Stimulated activated CD4-positive, alpha-beta T cell treated with anti-CD3 and anti-CD28 coated beads, Interleukin-1b, Interleukin-23, amount 100 ng/mL, for 48 hours (primary cell): ENCODE results near the gene MRTFA.

ENCODE experiments used
- DNase-seq: peaks from one replicate; pipeline ENCODE4 v3.0.0-alpha.2; 2020

The MRTFA gene

DNA sequence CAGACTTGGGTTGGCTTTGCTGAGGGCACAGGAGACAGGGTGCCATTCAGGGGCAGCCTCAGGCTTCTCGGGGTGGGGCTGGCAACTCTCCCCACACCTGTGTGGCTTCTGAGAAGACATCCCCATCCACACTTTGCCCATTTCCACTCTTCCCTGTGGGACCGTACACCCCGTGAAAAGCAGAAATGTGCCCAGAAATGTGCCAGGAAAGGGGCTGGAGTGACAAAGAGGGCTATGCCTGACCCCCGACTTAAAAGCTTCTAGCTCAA is 215.5 kb downstream of the MRTFA start:
- no peak for DNase-seq

DNA sequence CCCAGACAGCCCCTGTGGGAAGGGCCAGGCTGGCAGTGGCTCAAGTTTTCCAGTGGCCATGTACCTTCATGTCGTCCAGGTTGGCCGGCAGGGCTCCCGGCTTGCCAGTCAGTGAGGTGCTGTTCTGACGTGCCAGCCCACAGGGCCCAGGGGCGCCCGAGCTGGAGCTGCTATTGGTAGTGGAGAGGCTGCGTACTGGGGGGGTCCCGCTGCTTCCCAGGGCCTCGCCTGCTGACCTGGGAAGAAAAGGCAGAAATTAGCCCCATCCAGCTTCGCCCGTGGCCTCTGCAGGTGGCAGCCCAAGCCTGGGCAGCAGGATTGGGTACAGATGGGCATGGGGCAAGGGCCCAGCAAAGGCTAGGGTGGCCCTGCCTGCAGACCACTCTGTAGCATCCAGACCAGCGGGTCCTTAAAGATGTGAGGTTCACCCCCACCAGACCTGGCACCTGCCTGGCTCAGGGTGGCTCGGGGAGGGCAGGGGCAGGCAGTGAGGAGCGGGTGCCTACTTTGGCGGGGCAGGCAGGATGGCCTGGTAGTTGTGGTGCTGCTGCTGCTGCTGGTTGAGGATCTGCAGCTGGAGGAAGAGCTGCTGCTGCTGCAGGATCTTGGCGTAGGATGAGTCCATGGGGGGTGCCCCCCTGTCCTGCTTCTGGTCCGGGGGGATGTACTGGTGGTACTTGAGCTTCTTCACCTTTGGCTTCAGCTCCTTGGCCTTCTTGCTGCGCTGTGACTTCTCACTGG is 216.0 kb downstream of the MRTFA start:
- DNase-seq, result no peak

DNA sequence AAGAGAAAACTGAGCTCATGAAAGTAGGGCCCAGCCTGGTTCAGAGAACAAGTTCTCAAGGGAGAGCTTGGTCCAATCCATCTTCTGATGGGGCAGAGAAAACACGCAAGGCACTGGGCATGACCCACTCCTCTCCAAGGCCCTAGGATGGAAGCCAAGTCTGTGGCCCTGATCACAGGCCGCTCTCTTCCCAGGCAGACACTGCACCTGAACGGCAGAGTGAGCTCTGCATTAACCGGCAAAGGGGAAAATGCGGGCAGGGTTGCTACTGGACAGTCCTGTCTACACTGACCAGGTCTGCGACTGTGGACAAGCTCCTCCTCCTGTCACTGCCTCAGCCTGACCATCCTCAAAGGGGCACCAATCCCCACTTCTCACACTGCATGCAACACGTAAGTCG is 216.8 kb downstream of the MRTFA start:
- DNase-seq, result no peak

DNA sequence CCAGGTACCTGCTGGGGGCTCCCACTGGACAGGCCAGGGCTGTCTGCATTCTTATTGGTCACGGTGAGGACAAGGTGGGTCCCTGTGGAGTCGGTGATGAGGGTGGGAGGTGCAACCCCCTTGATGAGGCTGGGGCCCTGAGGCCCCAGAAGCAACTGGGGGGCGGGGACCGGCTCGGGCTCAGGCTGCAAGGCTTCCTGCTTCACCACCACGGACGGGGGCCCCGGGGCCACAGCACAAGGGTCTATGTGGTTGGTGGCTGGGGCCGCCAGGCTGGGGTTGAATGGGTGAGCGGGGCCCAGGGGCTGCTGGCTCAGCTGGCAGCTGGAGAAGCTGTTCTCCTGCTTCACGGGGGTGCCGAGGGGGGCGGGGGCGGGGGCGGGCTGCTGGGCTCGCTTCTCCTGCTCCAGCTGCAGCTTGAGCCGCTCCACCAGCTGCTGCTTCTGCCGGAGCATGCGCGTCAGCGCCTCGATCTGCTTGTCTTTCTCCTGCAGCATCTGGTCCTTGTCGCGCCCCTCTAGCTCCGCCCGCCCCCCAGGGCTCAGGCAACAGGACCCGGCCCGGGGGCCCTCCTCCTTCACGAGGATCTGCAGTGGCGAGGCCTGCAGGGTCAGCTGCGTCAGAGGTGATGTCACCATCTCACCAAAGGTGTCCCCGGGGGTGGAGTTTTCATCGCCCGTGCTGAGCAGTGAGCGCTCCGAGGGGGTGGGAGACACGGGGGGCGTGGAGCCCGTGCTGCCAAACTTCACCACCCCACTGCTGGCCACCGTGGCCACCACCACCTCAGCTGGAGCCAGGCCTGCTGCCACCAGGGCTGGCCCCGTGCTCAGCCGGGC is 217.9 kb downstream of the MRTFA start:
- no peak for DNase-seq

DNA sequence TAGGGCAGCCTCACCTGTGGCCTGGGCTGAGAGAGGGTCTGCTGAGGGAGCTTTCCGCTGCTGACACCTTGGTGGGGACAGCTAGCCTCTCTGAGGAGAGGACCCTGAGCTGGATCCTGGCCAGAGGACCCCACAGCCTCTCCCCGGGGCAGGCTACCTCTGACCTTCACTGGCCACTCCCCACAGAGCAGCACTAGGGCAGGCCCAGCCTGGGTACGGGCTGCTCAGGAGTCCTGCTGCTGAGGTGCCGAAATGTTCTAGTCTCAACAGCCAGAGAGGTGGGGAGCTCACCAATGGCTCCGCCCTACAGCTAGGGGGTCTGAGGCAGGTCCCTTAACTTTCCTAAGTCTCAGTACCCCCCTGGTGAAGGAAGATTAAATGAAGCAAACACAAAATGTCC is 218.6 kb downstream of the MRTFA start:
- DNase-seq, result no peak

DNA sequence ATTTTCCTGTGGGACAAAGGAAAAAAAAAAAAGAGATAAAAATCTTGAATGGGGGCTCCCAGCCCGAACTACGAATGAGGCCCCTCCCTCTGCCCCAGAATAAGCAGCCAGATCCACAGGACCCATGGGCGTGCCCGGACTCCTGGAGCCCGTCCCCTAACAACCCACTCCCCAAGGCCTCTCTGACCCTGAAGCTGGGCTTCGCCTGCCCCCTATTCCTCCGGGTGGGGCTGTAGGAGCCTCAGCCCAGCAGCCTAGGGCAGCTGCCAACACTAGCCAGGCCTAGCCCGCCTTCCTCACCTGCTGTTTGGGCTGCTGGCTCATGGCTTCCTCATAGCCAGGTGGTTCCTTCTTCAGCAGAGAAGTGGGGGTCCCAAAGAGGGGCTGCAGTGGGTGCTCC is 219.5 kb downstream of the MRTFA start:
- no peak for DNase-seq

DNA sequence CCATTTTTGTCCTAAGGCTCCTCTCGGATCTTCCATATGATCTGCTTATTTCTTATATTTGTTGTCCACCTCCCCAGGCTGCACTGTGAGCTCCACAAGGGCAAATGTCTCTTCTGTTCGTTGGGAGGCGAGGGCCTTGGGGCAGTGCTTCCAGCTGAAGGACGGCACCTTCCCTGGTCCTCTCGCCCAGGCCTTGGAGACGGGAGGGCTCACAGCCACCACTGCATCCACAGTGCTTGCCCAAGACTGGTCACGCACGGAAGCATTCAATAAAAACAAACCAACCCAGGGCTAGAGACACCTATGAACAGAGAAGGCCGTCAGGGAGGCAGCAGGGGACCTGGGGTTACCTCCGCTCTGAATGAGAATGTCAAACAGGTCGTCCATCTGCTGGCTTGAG is 219.9 kb downstream of the MRTFA start:
- no peak for DNase-seq

DNA sequence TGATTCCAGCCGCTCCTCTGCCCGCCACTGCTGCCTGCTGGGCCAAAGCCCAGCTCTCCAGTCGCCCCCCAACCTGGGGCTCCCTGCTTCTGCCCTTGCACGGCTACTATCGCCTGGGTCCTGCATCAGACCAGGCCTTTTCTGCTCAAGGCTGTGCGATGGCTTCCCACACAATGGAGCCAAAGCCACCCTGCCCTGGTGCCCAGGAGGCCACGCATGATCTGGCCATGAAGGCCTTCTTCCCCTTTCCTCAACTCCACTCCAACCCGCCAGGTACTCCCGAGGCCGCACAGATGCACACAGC is 220.3 kb downstream of the MRTFA start:
- DNase-seq, result no peak

DNA sequence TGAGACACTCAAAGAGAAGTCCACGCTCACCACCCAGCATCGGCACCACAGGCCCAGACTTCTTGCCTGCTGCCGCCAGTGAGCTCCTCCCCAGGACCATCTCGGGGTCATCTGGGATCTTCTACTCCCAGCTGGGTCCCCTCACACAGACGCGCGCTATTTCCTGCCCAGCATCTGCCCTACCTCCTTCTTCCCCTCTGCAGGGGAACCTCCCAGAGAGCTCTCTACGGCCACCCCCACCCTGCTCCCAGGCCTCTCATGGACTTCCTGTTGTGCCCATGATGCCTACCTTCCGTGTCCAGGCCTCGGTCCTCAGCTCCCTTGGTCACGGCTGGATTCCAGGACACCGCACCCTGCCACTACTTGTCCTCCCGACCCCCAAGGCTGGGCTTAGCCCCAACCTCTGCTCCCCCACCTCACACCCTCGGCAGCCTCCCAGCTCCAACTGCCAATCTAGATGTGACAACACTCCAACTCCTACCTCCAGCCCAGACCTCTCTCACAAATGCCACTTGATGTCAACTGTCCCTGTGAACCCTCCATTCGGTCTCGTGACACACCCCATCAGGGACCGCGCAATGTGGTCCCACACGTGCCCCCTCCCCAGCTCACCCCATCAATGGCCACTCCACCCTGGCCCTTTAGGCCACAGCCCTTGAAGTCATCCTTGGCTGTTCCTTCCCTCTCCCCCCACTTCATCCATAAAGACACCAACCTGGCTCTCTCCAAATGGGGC is 220.8 kb downstream of the MRTFA start:
- no peak for DNase-seq

DNA sequence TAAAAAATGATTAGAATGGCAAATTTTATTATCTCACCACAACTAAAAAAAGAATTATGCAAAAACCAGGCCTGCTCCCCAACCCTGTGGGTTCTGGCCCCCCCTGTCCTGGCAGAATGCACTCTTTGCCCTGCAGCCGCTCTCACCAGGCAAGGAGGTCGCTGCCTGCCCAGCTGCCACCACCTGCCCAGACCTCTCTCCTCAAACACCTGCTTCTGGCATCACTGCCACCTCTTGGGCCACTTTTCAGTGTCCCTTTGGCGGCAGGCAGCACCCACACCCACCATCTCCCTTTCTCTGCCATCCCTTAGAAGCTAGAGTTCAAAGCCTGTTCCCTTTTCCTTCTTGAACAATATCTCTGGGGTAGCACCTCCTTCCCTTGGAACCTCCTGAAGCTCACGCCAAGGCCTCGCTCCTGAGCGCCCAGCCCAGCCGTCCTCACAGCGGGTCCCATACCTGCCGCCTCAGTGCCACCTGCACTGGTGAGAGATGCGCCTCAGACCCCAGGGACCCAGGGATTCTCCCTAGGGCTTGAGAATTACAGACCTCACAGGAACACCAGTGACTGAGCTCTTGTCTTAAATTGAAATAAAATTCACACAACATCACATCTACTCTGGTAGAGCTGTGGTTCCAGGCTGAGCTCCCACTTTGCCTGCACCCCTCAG is 221.5 kb downstream of the MRTFA start:
- DNase-seq, result no peak

DNA sequence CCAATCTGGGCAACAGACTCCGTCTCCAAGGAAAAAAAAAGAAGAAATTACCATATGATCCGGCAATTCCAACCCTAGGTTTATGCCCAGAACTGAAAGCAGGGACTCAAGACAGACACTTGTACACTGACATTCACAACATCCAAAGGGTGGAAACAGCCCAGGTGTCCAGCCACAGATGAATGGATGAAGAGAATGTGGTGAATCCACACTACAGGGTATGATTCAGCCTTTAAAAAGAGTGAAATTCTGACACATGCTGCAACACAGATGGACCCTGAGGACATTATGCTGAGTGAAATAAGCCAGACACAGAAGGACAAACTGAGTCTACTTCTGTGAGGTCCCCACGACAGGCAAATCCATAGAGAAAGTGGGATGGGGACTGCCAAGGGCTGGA is 222.2 kb downstream of the MRTFA start:
- no peak for DNase-seq

DNA sequence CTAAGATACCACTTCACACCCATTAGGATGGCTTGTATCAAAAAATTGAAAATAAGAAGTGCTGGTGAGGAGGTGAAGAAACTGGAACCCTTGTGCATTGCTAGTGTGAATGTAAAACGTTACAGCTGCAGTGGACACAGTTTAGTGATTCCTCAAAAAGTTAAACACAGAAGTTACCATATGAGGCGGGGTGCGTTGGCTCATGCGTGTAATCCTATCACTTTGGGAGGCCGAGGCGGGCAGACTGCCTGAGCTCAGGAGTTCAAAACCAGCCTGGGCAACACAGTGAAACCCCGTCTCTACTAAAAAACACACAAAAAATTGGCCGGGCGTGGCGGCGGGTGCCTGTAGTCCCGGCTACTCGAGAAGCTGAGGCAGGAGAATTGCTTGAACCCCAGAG is 222.6 kb downstream of the MRTFA start:
- no peak for DNase-seq

DNA sequence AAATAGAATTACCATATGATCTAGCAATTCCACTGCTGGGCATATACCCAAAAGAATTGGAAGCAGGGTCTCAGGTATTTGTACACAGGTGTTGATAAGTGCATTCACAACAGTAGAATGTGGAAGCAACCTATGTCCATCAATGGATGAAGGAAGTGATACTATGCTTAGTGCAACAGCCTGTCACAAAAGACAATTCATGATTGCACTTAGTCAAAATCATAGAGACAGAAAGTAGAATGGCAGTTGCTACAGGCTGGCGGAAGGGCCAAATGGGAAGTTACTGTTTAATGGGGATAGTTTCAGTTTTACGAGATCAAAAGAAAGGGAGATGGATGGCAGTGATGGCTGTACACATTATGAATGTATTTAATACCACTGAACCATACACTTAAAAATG is 224.1 kb downstream of the MRTFA start:
- DNase-seq, result no peak

DNA sequence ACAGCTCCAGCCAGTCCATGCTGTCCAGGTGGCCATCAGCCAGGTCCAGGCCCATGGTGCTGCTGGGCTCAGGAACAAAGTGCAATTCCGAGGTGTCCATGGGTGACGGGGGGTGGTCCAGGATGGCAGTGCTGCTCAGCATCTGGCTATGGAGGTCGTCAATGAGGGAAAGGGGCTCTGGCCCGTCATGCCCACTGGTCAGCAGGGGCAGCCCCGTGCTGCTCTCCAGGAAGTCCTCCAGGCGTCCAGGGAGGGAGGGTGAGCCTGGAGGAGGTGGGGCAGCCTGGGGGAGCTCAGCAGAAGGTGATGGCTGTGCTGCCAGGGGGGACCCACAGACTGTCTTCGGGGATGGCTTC is 225.0 kb downstream of the MRTFA start:
- no peak for DNase-seq

DNA sequence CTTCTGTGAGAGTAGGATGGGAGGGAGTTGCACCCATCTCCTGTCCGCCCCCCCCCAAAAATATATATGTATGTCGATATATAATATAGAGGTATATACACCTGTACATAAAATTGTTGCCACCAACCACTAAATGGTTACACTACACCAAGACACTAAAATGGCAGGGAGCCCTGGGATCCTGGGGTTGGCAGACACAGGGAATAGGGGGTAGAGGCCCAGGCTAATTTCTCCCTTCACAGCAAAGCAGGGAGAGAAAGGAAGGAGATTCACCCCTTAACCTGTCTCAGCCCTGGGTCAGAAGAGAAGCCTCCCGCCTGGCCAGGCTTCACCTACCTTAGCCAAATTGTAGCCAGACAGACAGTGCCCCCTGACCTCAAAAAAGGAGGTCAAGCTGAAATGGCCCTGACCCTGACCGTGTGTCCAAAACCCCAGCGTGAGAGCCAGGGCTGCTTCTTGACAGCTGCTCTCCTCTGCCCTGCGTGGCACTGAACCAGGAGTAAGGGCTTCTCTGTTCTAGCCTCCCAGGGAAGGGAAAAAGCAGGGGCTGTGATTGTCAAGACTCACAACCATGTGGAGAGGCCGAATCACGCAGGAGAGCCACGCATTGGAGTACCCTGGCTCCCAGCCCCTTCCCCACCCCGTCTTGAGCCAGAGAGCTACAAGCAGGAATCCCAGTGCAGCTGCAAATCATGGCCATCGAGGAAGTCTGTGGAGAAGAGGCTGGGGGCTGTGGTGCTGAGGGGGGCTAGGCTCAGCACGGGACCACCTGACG is 225.6 kb downstream of the MRTFA start:
- DNase-seq, result no peak

DNA sequence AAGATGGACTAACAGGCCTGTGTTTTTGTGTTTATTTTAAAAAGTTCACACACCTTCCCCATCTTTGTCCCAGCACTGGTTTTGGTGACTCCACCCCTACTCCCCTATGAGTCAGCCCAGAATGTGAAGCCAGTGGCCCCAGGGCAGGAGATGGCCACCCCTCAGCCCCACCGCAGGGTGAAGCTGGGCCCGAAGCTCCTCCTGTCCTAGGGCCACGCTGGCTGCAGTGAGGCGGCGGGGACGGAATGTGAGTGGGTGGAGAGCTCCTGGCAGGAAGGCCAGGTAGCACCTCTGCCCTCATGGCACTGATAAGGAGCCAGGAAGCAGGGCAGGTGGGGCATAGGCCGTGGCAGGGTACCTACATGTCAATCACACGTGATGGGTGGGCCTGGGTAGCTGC is 226.2 kb downstream of the MRTFA start:
- DNase-seq, result no peak

DNA sequence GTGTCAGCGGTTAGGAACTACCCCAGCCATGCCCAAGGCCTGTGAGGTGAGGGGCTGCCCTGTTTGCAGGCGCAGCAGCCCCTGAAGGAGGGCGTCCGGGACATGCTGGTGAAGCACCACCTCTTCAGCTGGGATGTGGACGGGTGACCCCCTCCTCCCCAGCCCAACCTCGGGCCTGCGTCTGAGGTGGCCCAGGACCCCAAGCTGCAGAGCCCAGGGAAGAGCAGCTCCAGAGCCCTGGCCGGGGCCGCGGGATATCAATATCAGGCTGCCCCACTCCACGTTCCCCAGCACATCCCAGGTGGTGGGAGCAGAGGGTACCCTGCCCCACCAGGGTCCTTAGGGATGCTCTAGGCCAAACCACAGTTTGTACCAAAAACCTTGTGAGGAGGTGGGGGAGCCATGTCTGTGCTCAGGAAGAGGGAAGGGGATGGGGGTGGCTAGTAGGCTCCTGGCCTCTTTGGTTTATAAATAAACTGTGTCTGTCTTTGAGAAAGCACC is 226.9 kb downstream of the MRTFA start:
- DNase-seq, result no peak

DNA sequence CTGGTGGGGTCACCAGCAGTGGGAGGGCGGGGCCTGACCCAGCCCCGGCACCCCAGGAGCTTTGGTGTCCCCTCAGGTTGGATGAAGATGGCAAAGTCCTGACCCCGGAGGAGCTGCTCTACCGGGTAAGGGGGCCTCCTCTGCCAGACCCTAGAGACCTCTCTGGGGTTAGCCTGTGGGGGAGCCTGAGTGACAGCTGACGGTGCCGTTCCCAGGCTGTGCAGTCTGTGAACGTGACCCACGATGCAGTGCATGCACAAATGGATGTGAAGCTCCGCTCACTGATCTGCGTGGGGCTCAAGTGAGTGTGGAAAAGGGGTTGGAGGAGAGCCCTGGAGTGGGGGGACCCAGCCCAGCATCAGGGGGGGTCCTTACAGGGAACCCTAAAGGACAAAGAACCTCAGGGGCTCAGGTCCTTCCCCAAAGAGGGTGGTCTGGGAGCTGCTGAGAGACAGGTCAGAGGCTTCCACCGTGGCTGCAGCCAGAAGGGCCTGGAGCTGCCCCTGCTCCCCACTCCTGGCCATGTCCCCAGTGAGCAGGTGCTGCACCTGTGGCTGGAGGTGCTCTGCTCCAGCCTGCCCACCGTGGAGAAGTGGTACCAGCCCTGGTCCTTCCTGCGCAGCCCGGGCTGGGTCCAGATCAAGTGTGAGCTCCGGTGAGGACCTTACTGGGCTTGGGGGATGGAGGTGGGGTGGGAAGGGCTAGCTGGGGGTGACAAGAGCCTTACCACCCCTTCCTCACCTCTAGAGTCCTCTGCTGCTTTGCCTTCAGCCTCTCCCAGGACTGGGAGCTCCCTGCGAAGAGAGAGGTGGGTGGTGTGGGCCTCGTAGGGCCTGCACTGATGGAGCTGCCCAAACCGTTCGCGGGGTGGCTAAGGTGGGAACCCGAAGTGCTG is 227.6 kb downstream of the MRTFA start:
- DNase-seq, result no peak

DNA sequence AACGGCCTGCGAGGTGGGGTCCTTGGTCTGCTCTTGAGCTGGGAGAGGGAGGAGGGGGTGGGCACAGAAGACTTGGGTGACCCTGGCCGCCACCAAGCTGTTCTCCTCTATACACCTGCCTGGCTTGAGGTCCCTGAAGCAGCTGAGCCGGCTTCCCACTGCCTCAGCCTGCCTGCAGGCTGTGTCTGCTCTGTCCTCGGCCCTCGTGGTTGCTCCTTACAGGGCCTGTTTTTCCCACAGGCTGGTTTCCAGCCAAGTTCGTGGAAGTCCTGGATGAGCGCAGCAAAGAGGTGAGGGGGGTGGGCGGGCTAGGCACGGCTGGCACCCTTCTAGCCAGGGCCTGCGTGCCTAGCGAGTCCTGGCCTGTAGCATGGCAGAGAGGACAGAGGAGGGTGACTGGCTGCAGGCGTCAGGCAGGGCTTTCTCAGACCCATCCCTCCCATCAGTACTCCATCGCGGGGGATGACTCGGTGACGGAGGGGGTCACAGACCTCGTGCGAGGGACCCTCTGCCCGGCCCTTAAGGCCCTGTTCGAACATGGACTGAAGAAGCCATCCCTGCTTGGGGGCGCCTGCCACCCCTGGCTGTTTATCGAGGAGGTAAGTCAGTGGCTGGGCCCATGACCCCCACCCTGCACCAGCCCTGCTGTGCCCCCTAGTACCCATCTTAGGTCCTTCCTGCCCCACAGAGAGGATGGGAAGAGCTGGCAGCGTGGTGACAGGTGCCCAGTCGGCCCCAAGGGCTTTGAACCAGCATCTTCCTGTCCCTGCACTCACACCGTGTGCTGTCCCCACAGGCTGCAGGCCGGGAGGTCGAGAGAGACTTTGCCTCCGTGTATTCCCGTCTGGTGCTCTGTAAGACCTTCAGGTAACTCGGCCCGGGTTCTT is 228.4 kb downstream of the MRTFA start:
- no peak for DNase-seq

DNA sequence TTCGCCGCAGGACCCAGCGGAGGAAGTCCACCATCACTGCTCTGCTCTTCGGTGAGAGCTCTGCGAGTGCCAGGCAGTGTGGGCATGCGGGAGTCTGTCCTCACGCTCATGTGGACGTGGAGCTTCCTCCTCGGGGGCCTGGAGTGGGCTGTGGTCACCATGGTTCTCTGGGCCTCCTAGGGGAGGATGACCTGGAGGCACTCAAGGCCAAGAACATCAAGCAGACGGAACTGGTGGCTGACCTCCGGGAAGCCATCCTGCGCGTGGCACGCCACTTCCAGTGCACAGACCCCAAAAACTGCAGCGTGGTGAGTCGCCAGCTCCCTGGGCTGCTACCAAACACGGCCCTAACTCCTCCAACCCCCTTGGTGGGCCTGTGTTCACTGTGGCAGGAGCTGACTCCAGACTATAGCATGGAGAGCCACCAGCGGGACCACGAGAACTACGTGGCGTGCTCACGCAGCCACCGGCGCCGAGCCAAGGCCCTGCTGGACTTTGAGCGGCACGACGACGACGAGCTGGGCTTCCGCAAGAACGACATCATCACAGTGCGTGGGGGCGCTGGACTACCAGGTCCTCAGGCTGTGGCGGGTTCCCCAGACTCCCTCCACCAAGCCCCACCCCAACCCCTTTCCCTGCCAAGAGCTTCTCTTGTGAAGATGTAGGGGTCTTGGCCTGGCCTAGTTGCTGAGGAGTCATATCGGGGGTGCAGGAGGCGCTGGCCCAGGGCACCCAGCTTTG is 229.3 kb downstream of the MRTFA start:
- DNase-seq, result no peak
